GM12891 (cell line): ENCODE measurements around the gene PSMB11.

Source experiments
- PAX5 ChIP-seq: IDR thresholded peaks from 2 replicates; pipeline ENCODE4 v1.6.1; 2011; ENCODE audit warnings: low read length, moderate library complexity, mild to moderate bottlenecking; ENCODE audit not compliant: insufficient read depth, severe bottlenecking
- POLR2A ChIP-seq: IDR thresholded peaks from 2 replicates; pipeline ENCODE4 v1.6.1; 2011; ENCODE audit warnings: low read depth, low read length, control low read depth
- POLR2AphosphoS5 ChIP-seq: IDR thresholded peaks from 2 replicates; pipeline ENCODE4 v1.6.1; 2011; ENCODE audit warnings: low read depth, low read length, control low read depth
- SPI1 ChIP-seq: IDR thresholded peaks from 2 replicates; pipeline ENCODE4 v1.6.1; 2011; ENCODE audit warnings: low read depth, low read length, control low read depth
- TAF1 ChIP-seq: IDR thresholded peaks from 2 replicates; pipeline ENCODE4 v1.6.1; 2011; ENCODE audit warnings: low read depth, low read length, control low read depth

- TF ChIP-seq POLR2A (no peak), POLR2AphosphoS5 (no peak), TAF1 (no peak), SPI1 (no peak), PAX5 (no peak)
Observed at GRCh38 chr14:23068789-23069412, 26.9 kb downstream of the PSMB11 start.
